GM12875 (cell line): ENCODE measurements around the gene INPPL1.

Experiments
- H3K4me3 ChIP-seq: one replicate; pipeline ENCODE4 v1.5.1; 2011; ENCODE audit warnings: low read depth, low read length, control low read depth
- TF ChIP-seq, protein P1 (sequence below): IDR thresholded peaks from 2 replicates; pipeline ENCODE4 v1.5.1; 2011; ENCODE audit warnings: low read depth, mild to moderate bottlenecking, control low read depth, inconsistent platforms, low read length, moderate library complexity, borderline replicate concordance; ENCODE audit not compliant: insufficient read depth

INPPL1 gene

DNA sequence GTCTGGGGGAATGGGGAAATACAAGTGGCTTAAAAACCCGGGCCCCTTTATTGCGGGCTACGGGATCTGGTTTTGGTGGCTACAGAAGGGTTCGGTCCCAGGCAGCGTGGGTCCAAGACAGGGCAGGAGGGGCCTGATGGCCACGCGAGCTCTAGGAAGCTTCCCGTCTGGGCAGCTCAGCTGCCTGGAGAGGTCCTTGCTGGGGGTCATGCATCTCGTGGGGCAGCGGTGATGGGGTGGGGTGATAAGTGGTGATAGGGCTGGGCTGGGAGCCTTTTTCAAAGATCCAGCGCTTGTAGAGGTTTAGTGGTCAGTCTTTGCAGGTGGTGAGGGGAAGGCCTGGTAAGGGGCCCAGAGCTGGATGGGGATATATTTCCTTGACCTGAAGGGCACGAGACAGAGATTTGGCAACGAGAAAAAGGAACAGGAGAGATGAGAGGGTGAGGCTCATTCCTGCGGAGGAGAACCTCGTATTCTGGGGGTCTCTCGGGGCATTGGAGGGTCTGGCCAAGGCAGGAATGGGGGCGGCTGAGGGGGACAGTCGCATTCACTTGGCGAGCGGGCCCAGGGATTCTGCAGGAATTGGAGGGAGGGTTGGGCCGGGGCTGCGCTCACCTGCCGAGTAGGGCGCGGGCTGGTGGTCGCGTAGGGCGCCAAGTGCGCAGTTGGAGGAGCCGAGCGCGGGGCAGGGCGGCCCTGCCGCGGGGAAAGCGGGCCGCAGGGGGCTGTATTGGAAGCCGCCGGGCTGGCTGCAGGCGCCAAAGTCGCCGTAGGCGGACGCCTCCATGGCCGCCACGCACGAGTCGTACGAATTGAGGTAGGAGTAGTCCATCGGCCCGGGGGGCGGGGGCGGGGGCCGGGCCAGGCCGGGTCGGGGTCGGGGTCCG, 18.8 kb downstream of the INPPL1 start:
- TF ChIP-seq, protein P1, sequence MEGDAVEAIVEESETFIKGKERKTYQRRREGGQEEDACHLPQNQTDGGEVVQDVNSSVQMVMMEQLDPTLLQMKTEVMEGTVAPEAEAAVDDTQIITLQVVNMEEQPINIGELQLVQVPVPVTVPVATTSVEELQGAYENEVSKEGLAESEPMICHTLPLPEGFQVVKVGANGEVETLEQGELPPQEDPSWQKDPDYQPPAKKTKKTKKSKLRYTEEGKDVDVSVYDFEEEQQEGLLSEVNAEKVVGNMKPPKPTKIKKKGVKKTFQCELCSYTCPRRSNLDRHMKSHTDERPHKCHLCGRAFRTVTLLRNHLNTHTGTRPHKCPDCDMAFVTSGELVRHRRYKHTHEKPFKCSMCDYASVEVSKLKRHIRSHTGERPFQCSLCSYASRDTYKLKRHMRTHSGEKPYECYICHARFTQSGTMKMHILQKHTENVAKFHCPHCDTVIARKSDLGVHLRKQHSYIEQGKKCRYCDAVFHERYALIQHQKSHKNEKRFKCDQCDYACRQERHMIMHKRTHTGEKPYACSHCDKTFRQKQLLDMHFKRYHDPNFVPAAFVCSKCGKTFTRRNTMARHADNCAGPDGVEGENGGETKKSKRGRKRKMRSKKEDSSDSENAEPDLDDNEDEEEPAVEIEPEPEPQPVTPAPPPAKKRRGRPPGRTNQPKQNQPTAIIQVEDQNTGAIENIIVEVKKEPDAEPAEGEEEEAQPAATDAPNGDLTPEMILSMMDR, result no peak
- no peak overlapping the region for H3K4me3 ChIP-seq

DNA sequence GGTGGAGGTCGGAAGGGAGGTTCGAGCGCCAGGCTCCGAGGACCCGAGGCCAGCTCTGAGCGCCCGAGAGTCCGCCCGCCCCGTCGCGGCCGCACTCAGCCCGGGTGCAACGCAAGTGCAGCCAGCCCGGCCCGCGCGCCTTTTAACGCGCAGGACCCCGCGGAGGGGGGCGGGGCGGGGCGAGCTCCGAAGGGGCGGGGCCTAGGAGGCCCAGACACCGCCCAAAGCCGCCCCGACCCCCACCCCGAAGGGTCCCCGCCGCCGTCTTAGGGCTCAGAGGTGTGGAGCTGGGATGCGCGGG, 19.4 kb downstream of the INPPL1 start, which contains the start of gene PHOX2A:
TSS of gene PHOX2A (minus strand) at position 117 of the 301 bp plus-strand sequence. CDS start 172 bp downstream, outside the sequence.
- TF ChIP-seq, protein P1, result no peak
- no peak within 1 kb of the TSS for H3K4me3 ChIP-seq

DNA sequence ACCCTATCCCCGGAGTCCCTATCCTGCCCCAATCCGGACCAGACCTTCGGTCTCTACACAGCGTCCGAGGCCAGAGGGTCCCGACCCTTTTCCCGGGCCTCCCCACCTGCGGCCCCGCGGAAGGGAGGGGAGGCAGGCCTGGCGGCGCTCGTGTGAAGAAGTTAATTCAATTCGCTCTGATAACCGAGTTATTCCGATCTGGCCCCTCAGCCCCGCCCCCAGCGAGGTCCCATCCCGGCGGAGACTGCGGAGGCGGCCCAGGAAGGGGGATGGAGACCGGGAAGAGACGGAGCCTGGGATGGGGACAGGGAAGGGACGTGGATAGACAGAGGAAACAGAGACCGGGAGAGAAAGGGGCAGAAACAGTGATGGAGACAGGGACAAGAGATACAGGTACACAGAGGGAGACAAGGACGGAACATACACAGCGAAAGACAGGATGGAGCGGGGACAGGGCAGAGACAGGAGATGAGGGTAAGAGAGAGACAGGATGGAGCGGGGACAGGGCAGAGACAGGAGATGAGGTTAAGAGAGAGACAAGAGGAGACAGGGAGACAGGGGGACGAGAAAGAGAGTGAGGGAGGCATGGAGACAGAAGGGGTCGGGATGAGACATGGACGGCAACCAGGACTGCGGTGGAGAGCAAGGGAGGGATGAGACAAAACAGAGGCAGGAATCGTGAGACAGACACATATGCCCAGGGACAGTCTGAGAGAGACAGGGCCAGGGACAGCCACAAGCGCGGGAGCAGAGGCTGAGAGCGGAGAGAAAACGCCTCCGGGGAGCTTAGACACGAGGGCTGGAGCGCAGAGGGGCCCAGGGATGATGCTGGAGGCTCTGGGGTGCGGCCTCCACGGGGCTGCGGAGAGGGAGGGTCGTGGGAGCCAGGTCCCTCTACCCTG, 20.0 kb downstream of the INPPL1 start:
- TF ChIP-seq, protein P1, result no peak
- H3K4me3 ChIP-seq, result no peak overlapping the region

DNA sequence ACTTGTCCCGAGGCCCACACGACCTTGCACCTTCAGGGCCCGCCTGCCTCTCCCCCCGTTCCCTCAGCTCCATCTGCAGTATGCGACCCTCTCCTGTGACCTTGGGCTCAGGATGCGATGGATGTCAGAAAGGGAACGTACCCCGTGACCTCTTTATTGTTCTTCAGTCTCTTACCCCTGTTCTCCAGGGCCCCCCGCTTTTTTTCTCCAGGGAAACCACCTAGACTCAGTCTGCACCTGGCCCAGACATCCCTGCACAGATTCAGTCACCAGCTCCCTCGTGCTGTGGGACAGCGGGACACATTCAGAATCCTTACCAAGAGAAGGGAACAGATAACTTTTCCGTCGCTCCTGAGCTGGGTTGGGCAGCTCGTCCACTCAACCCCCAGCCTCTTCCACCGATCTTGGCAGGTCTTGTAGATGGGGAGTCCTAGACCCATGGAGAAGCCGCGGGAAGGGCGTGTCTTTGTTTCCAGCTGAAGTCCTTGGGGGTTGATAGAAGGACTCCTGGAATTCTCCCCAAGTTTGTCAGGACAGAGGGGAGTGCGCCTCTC, 20.8 kb downstream of the INPPL1 start:
- TF ChIP-seq, protein P1, result no peak
- H3K4me3 ChIP-seq, result no peak overlapping the region

DNA sequence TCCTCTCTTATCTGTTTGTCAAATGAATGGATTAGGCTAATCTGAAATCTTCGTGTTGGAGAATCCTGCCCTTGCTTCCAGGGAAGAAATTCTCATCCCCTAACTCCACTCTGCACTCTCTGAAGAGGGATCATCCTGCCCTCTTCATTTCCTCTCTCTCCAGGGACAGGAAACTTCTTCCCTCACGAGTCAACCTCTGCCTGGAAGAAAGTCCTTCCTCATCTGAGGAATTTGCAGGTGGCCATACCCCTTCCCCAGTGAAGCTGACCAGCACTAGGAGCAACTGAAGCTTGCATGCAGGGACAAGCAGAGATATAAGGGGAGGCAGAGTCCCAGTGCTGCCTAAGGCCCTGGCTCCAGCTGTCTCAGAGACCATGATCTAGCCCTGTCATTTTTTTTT, 23.0 kb downstream of the INPPL1 start:
- no peak overlapping the region for H3K4me3 ChIP-seq

DNA sequence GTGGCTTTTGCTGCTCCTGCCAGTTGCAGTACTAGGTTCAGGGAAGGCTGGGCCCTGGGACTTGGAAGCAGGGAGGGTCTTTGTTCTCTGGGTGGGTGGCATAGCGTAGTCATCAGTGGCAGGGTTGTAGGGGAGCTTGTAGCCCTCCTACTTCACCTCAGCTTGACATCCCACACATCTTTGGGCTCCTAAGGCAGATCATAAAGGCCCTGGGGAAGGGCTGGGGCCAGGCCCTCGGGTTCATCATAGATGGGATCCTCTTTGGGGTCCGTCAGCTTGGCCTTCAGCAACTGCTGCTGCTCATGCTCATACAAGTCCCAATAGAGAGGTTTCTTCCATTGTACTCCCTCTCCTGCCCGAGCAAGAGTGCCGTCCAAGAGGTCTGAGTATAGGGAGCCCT, 25.4 kb downstream of the INPPL1 start:
- TF ChIP-seq, protein P1, result no peak

More for the DNA sequence above, 23.0 kb downstream of the INPPL1 start:
- TF ChIP-seq, protein P1, result no peak

More for the DNA sequence above, 25.4 kb downstream of the INPPL1 start:
- H3K4me3 ChIP-seq, result no peak overlapping the region
